IMR-90 (cell line): Measurements from ENCODE around the gene CYB5A. TPM values are rescaled to one million over a fixed set of nuclear protein-coding genes. Genes with fewer than 3 reads are reported as not detected.

Source experiments
- ATAC-seq: fragments of 200-7000 bp; cut with Tn5 transposase; 2 replicates; pipeline ENCODE4 v1.9.1; 2020; ENCODE audit warnings: low read depth, mild to moderate bottlenecking, moderate library complexity
- BruUV-seq: library from RNA; stranded (reverse); fragments of 400-500 nt; replicated peaks from 2 replicates; lab custom pipeline; 2021; lab: Mats Ljungman, UMichigan
- CTCF ChIA-PET: fragments of 300-600 bp; formaldehyde crosslinking; extraction: SDS; loops from one replicate; lab custom pipeline; 2021; ENCODE audit warnings: antibody characterized with exemption; lab: Yijun Ruan, JAX
- POLR2A ChIA-PET: fragments of 300-600 bp; sonication (Branson Sonifier 250); formaldehyde crosslinking; loops from one replicate; lab custom pipeline; 2022; ENCODE audit warnings: antibody characterized with exemption; ENCODE audit not compliant: unreplicated experiment; lab: Charles Lee
- DNase-seq: peaks from one replicate; pipeline ENCODE4 v3.0.0; 2013
- H2AFZ ChIP-seq: replicated peaks from 2 replicates; pipeline ENCODE3; 2013; ENCODE audit warnings: low read length, mild to moderate bottlenecking; ENCODE audit not compliant: poor library complexity
- H2AK5ac ChIP-seq: 2 replicates; pipeline ENCODE4 v1.6.1; 2013; ENCODE audit warnings: low read depth, low read length, inconsistent platforms
- H2AK9ac ChIP-seq: replicated peaks from 2 replicates; pipeline ENCODE3; 2013; ENCODE audit warnings: mild to moderate bottlenecking, low read depth, low read length, moderate library complexity; ENCODE audit not compliant: poor library complexity
- H2BK120ac ChIP-seq: 2 replicates; pipeline ENCODE4 v1.6.1; 2013; ENCODE audit warnings: low read depth, low read length, inconsistent platforms
- H2BK15ac ChIP-seq: 3 replicates; pipeline ENCODE4 v1.6.1; 2013; ENCODE audit warnings: low read depth, low read length, inconsistent platforms
- H2BK20ac ChIP-seq: 2 replicates; pipeline ENCODE4 v1.6.1; 2013; ENCODE audit warnings: low read depth, mild to moderate bottlenecking, inconsistent platforms, low read length, moderate library complexity
- H2BK5ac ChIP-seq: 2 replicates; pipeline ENCODE4 v1.6.1; 2013; ENCODE audit warnings: mild to moderate bottlenecking, low read depth, low read length, inconsistent platforms; ENCODE audit not compliant: poor library complexity, severe bottlenecking
- H3K14ac ChIP-seq: replicated peaks from 2 replicates; pipeline ENCODE4 v1.6.1; 2013; ENCODE audit warnings: low read depth, low read length, inconsistent platforms
- H3K18ac ChIP-seq: 2 replicates; pipeline ENCODE4 v1.6.1; 2013; ENCODE audit warnings: low read depth, low read length, control low read depth
- H3K23ac ChIP-seq: 2 replicates; pipeline ENCODE4 v1.6.1; 2013; ENCODE audit warnings: low read depth, low read length, inconsistent platforms
- H3K27ac ChIP-seq: 2 replicates; pipeline ENCODE4 v1.5.1; 2013; ENCODE audit warnings: mild to moderate bottlenecking, control low read depth, low read length; ENCODE audit not compliant: insufficient read depth
- H3K27me3 ChIP-seq: 2 replicates; pipeline ENCODE4 v1.6.1; 2013; ENCODE audit warnings: low read length; ENCODE audit not compliant: control insufficient read depth, insufficient read depth
- H3K36me3 ChIP-seq: 2 replicates; pipeline ENCODE4 v1.6.1; 2013; ENCODE audit warnings: low read length, mixed read lengths; ENCODE audit not compliant: control insufficient read depth, insufficient read depth
- H3K4ac ChIP-seq: 2 replicates; pipeline ENCODE4 v1.6.1; 2013; ENCODE audit warnings: low read depth, low read length, inconsistent platforms
- H3K4me1 ChIP-seq: 2 replicates; pipeline ENCODE4 v1.6.1; 2013; ENCODE audit warnings: low read length, mixed read lengths; ENCODE audit not compliant: control insufficient read depth, insufficient read depth
- H3K4me2 ChIP-seq: 2 replicates; pipeline ENCODE4 v1.6.1; 2013; ENCODE audit warnings: low read depth, mild to moderate bottlenecking, control low read depth, low read length, moderate library complexity
- H3K4me3 ChIP-seq: 2 replicates; pipeline ENCODE4 v1.5.1; 2013; ENCODE audit warnings: low read depth, mild to moderate bottlenecking, control low read depth, low read length, moderate library complexity; ENCODE audit not compliant: insufficient read depth
- H3K56ac ChIP-seq: 2 replicates; pipeline ENCODE4 v1.6.1; 2013; ENCODE audit warnings: low read length, inconsistent platforms; ENCODE audit not compliant: insufficient read depth; ENCODE audit errors: extremely low read depth
- H3K79me1 ChIP-seq, 2 experiments: 2 replicates each; pipeline ENCODE4 v1.6.1; 2013; ENCODE audit warnings: low read length in 2 of 2, inconsistent platforms in 1 of 2, low read depth in 1 of 2
- H3K9ac ChIP-seq: 2 replicates; pipeline ENCODE4 v1.6.1; 2013; ENCODE audit warnings: low read depth, low read length, control low read depth
- H3K9me1 ChIP-seq: 2 replicates; pipeline ENCODE4 v1.6.1; 2013; ENCODE audit warnings: low read length, inconsistent platforms; ENCODE audit not compliant: insufficient read depth
- H3K9me3 ChIP-seq: 2 replicates; pipeline ENCODE4 v1.6.1; 2013; ENCODE audit warnings: low read length; ENCODE audit not compliant: control insufficient read depth, insufficient read depth
- H4K20me1 ChIP-seq: 2 replicates; pipeline ENCODE4 v1.6.1; 2013; ENCODE audit warnings: low read length, inconsistent platforms; ENCODE audit not compliant: insufficient read depth
- H4K5ac ChIP-seq: 2 replicates; pipeline ENCODE4 v1.6.1; 2013; ENCODE audit warnings: mild to moderate bottlenecking, low read depth, low read length, control low read depth
- H4K8ac ChIP-seq, 2 experiments: 2 replicates each; pipeline ENCODE4 v1.6.1; 2013; ENCODE audit warnings: low read depth in 2 of 2, low read length in 2 of 2, control low read depth in 1 of 2, inconsistent platforms in 1 of 2
- H4K91ac ChIP-seq: 2 replicates; pipeline ENCODE4 v1.6.1; 2013; ENCODE audit warnings: low read depth, low read length, inconsistent platforms; ENCODE audit not compliant: insufficient read depth
- BHLHE40 ChIP-seq: fragments of 150-350 bp; IDR thresholded peaks from 2 replicates; pipeline ENCODE4 v1.6.1; 2016; ENCODE audit warnings: mild to moderate bottlenecking, low read depth, low read length
- CEBPB ChIP-seq: IDR thresholded peaks from 2 replicates; pipeline ENCODE4 v1.6.1; 2012; ENCODE audit warnings: low read depth, low read length, improper control_type of control experiment
- CHD1 ChIP-seq: IDR thresholded peaks from 2 replicates; pipeline ENCODE4 v1.6.1; 2012; ENCODE audit warnings: low read depth, low read length, improper control_type of control experiment
- FOS ChIP-seq: fragments of 150-350 bp; IDR thresholded peaks from 2 replicates; pipeline ENCODE4 v1.6.1; 2016; ENCODE audit warnings: low read depth, low read length
- MAFK ChIP-seq: IDR thresholded peaks from 2 replicates; pipeline ENCODE4 v1.6.1; 2012; ENCODE audit warnings: low read depth, low read length, improper control_type of control experiment
- MAZ ChIP-seq: IDR thresholded peaks from 2 replicates; pipeline ENCODE4 v1.6.1; 2012; ENCODE audit warnings: low read depth, mild to moderate bottlenecking, low read length, improper control_type of control experiment, moderate library complexity, borderline replicate concordance
- MXI1 ChIP-seq: IDR thresholded peaks from 2 replicates; pipeline ENCODE4 v1.6.1; 2012; ENCODE audit warnings: low read depth, mild to moderate bottlenecking, low read length, moderate library complexity, borderline replicate concordance
- NFE2L2 ChIP-seq: fragments of 150-350 bp; IDR thresholded peaks from 2 replicates; pipeline ENCODE4 v1.6.1; 2016; ENCODE audit warnings: low read depth, mild to moderate bottlenecking, low read length
- POLR2A ChIP-seq: IDR thresholded peaks from 2 replicates; pipeline ENCODE4 v1.6.1; 2012; ENCODE audit warnings: mild to moderate bottlenecking, low read depth, low read length
- RAD21 ChIP-seq: IDR thresholded peaks from 2 replicates; pipeline ENCODE4 v1.6.1; 2012; ENCODE audit warnings: low read length, improper control_type of control experiment
- RCOR1 ChIP-seq: IDR thresholded peaks from 2 replicates; pipeline ENCODE4 v1.6.1; 2012; ENCODE audit warnings: mild to moderate bottlenecking, low read length, improper control_type of control experiment; ENCODE audit not compliant: insufficient replicate concordance
- RFX5 ChIP-seq: IDR thresholded peaks from 2 replicates; pipeline ENCODE4 v1.8.0; 2012; ENCODE audit warnings: low read depth, mild to moderate bottlenecking, low read length, moderate library complexity
- SMC3 ChIP-seq: fragments of 150-350 bp; IDR thresholded peaks from 2 replicates; pipeline ENCODE4 v1.6.1; 2016; ENCODE audit warnings: low read depth, mild to moderate bottlenecking, antibody characterized with exemption, low read length, moderate library complexity
- WGBS, 2 experiments: methylation state at CpG; one replicate each; pipeline versions ENCODE4 v1.1.5 to v1.1.7; 2013; ENCODE audit warnings: missing lambda C conversion rate in 2 of 2; ENCODE audit not compliant: insufficient read length in 1 of 2; ENCODE audit errors: extremely low coverage in 2 of 2; 5-methylcytosine and 5-hydroxymethylcytosine counted together
- dilution Hi-C: fragments of 300-500 bp; cut with HindIII; formaldehyde crosslinking; loops from one replicate; pipeline ENCODE4 v1.14.3; 2018; ENCODE audit warnings: low sequenced_read_pairs; ENCODE audit not compliant: unreplicated experiment
- in situ Hi-C: fragments of 300-500 bp; cut with MboI; formaldehyde crosslinking; loops from 3 replicates; pipeline ENCODE4 v1.14.3; 2019; ENCODE audit warnings: low sequenced_read_pairs, inconsistent platforms, mixed read lengths
- intact Hi-C: fragments of 100-400 bp; cut with micrococcal nuclease; formaldehyde crosslinking; loops from 2 replicates; pipeline ENCODE4 v1.10.0; 2022
- polyA plus RNA-seq, 3 experiments: library from polyadenylated mRNA; depleted of rRNA; stranded (reverse); fragments of >200 nt; gene quantifications; 2 replicates each; pipeline ENCODE4 v1.2.3, GENCODE V29; 2012; ENCODE audit warnings: low replicate concordance in 1 of 3
- total RNA-seq: library from RNA; depleted of rRNA; stranded (reverse); fragments of >200 nt; gene quantifications from 2 replicates; pipeline ENCODE4 v1.2.3, GENCODE V29; 2012
- TF ChIP-seq, protein P1 (sequence below): fragments of 150-350 bp; IDR thresholded peaks from 2 replicates; pipeline ENCODE4 v1.6.1; 2016; ENCODE audit warnings: low read depth, mild to moderate bottlenecking, low read length, moderate library complexity, borderline replicate concordance
- TF ChIP-seq, protein P2 (sequence below): conservative IDR thresholded peaks from 2 replicates; pipeline ENCODE4 v1.5.1; 2012; ENCODE audit warnings: mild to moderate bottlenecking, low read depth, low read length, improper control_type of control experiment
- TF ChIP-seq, protein P3 (sequence below): fragments of 150-350 bp; IDR thresholded peaks from 2 replicates; pipeline ENCODE4 v1.6.1; 2017; ENCODE audit warnings: mild to moderate bottlenecking, antibody characterized with exemption, low read length, low read depth

The CYB5A gene
- total and polyA plus RNA-seq, 2 of the 4 experiments (the other 2 are of a cell fraction), result 13.4 to 47.9 TPM

DNA sequence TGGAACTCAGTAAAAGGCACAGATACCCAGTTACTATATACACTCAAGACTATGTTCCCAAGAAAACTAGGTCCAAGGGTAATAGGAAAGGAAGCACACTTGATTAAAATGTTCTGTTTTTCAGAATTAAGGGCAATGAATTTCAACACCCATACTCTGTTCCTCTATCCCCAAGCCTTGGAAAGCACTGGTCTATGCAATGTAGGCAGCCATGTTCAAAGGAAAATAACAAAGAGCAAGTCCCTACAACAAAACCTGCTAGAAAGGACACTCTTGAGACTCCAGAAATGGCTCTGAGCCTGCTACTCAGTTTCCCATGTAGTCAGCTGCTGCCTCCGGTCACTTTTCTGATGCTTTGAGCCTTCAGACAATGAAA is 6.8 kb downstream of the CYB5A start:
- Histone ChIP-seq H2AK9ac (no peak overlapping the region), H3K27ac (no peak overlapping the region), H4K5ac (no peak overlapping the region; the same call in 1 of the 2 replicates), H2BK20ac (no peak overlapping the region), H2BK5ac (no peak overlapping the region), H2BK120ac (no peak overlapping the region), H3K4me2 (no peak overlapping the region), H2AK5ac (no peak overlapping the region), H3K9me1 (peaks cover 16% of the 10 kb centered on the region), H4K8ac (no peak overlapping the region), H3K9me3 (no peaks in the 10 kb centered on the region), H3K9ac (no peak overlapping the region), H3K27me3 (no peaks in the 10 kb centered on the region), H4K91ac (no peak overlapping the region), H3K36me3 (no peaks in the 10 kb centered on the region), H3K4me3 (no peak overlapping the region), H4K20me1 (peaks cover 6% of the 10 kb centered on the region; the same call in 1 of the 2 replicates), H3K79me1 (peaks cover 19 to 61% of the 10 kb centered on the region in 2 experiments), H2BK15ac (no peak overlapping the region), H3K14ac (no peak overlapping the region), H3K56ac (no peak overlapping the region), H3K18ac (no peak overlapping the region; the same call in 1 of the 2 replicates), H3K4ac (no peak overlapping the region), H3K4me1 (peaks cover 14% of the 10 kb centered on the region), H2AFZ (no peak overlapping the region), H3K23ac (no peak overlapping the region)
- DNase-seq, result no peak
- CTCF ChIA-PET, result interaction anchor here (0.9 kb wide), 1 partner anchor 30 kb away, joined by 3 read pairs; no protein-coding TSS in a partner anchor
- POLR2A ChIA-PET, result no interaction called here
- dilution Hi-C loops (no loop called here), intact Hi-C loops (loop anchor here (5.0 kb wide), 1 partner anchor 33 kb away; no protein-coding TSS in a partner anchor), in situ Hi-C loops (no loop called here)
- no TSS peak for BruUV-seq
- ATAC-seq, result no peak
- no peak for TF ChIP-seq MAFK
- no peak for TF ChIP-seq POLR2A
- no peak for TF ChIP-seq CEBPB
- TF ChIP-seq NFE2L2, result no peak
- TF ChIP-seq, protein P1, sequence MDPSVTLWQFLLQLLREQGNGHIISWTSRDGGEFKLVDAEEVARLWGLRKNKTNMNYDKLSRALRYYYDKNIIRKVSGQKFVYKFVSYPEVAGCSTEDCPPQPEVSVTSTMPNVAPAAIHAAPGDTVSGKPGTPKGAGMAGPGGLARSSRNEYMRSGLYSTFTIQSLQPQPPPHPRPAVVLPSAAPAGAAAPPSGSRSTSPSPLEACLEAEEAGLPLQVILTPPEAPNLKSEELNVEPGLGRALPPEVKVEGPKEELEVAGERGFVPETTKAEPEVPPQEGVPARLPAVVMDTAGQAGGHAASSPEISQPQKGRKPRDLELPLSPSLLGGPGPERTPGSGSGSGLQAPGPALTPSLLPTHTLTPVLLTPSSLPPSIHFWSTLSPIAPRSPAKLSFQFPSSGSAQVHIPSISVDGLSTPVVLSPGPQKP, result no peak
- TF ChIP-seq RFX5, result no peak
- no peak for TF ChIP-seq FOS
- TF ChIP-seq CHD1, result no peak
- TF ChIP-seq, protein P2, sequence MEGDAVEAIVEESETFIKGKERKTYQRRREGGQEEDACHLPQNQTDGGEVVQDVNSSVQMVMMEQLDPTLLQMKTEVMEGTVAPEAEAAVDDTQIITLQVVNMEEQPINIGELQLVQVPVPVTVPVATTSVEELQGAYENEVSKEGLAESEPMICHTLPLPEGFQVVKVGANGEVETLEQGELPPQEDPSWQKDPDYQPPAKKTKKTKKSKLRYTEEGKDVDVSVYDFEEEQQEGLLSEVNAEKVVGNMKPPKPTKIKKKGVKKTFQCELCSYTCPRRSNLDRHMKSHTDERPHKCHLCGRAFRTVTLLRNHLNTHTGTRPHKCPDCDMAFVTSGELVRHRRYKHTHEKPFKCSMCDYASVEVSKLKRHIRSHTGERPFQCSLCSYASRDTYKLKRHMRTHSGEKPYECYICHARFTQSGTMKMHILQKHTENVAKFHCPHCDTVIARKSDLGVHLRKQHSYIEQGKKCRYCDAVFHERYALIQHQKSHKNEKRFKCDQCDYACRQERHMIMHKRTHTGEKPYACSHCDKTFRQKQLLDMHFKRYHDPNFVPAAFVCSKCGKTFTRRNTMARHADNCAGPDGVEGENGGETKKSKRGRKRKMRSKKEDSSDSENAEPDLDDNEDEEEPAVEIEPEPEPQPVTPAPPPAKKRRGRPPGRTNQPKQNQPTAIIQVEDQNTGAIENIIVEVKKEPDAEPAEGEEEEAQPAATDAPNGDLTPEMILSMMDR, result no peak
- TF ChIP-seq RCOR1, result no peak
- TF ChIP-seq MAZ, result no peak
- no peak for TF ChIP-seq MXI1
- TF ChIP-seq, protein P3, sequence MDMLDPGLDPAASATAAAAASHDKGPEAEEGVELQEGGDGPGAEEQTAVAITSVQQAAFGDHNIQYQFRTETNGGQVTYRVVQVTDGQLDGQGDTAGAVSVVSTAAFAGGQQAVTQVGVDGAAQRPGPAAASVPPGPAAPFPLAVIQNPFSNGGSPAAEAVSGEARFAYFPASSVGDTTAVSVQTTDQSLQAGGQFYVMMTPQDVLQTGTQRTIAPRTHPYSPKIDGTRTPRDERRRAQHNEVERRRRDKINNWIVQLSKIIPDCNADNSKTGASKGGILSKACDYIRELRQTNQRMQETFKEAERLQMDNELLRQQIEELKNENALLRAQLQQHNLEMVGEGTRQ, result no peak
- no peak for TF ChIP-seq BHLHE40
- TF ChIP-seq SMC3, result no peak
- no peak for TF ChIP-seq RAD21
- no CpG with 5 or more reads among the region's 1 CpG for WGBS, 2 experiments
